Glutamatergic neuron (in vitro differentiated cells): Measurements from ENCODE around the gene HECTD1. TPM values are rescaled to one million over a fixed set of nuclear protein-coding genes. Genes with fewer than 3 reads are reported as not detected.
"Not testable (repeated sequence)": the region's sequence is repeated elsewhere in the genome, so short reads cannot be mapped to it uniquely, and the experiment has no call there.

Experiments used
- DNase-seq: peaks from one replicate; pipeline ENCODE4 v3.0.0; 2022
- H3K27ac Mint-ChIP-seq: one replicate; pipeline ENCODE4 v1.8.0; 2020; ENCODE audit warnings: mild to moderate bottlenecking, mixed read lengths, inconsistent platforms; ENCODE audit not compliant: unreplicated experiment
- H3K27me3 Mint-ChIP-seq: one replicate; pipeline ENCODE4 v1.8.0; 2020; ENCODE audit warnings: mild to moderate bottlenecking, moderate library complexity, mixed read lengths, inconsistent platforms; ENCODE audit not compliant: unreplicated experiment
- H3K36me3 Mint-ChIP-seq: one replicate; pipeline ENCODE4 v1.8.0; 2020; ENCODE audit warnings: mild to moderate bottlenecking, mixed read lengths, inconsistent platforms; ENCODE audit not compliant: unreplicated experiment
- H3K4me1 Mint-ChIP-seq: one replicate; pipeline ENCODE4 v1.8.0; 2020; ENCODE audit warnings: mild to moderate bottlenecking, low read depth, mixed read lengths, inconsistent platforms; ENCODE audit not compliant: unreplicated experiment
- H3K4me3 Mint-ChIP-seq: one replicate; pipeline ENCODE4 v1.8.0; 2020; ENCODE audit warnings: mild to moderate bottlenecking, mixed read lengths, inconsistent platforms; ENCODE audit not compliant: unreplicated experiment
- H3K9me3 Mint-ChIP-seq: one replicate; pipeline ENCODE4 v1.8.0; 2020; ENCODE audit warnings: mild to moderate bottlenecking, moderate library complexity, mixed read lengths, inconsistent platforms; ENCODE audit not compliant: unreplicated experiment
- CTCF ChIP-seq: fragments of 200-600 bp; sonication (generic); IDR thresholded peaks from one replicate; pipeline ENCODE4 v1.5.0; 2021; ENCODE audit not compliant: partially characterized antibody, unreplicated experiment
- total RNA-seq: library from RNA; stranded (reverse); fragmentation: NEBNext Ultra II Directional; extraction: Animal tissue kit (Norgen Biotek cat#: 25700); gene quantifications from one replicate; pipeline ENCODE4 v1.2.1, GENCODE V29; 2021; ENCODE audit not compliant: unreplicated experiment

Gene HECTD1
- total RNA-seq, 1 donor from 2014 or later = 165 TPM

DNA sequence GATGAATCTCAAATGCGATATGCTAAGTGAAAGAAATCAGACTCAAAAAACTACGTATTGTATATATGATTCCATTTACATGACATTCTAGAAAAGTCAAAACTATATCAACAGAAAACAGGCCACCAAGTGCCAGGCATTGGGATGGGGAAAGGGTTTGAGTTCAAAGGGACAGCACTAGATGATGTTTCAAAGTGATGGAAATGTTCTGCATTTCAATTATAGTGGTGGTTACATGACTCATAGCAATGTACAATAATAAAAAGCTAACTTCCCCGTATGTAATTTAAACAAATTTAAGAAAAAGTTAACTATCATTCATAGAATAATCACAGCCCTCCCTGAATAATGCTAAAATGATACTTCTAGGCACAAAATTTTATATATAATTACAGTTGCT, 13.5 kb downstream of the HECTD1 start:
- no peaks in the 10 kb centered on the region for H3K9me3 Mint-ChIP-seq
- no peaks in the 10 kb centered on the region for H3K36me3 Mint-ChIP-seq
- no peak for DNase-seq
- TF ChIP-seq CTCF = no peak
- H3K4me1 Mint-ChIP-seq = peaks cover 3% of the 10 kb centered on the region
- H3K27me3 Mint-ChIP-seq = no peaks in the 10 kb centered on the region
- no peak overlapping the region for H3K27ac Mint-ChIP-seq
- no peak overlapping the region for H3K4me3 Mint-ChIP-seq

- not testable (repeated sequence) for DNase-seq, H3K9me3 Mint-ChIP-seq, H3K36me3 Mint-ChIP-seq, H3K27me3 Mint-ChIP-seq, H3K27ac Mint-ChIP-seq, H3K4me3 Mint-ChIP-seq, H3K4me1 Mint-ChIP-seq
Measured at GRCh38 chr14:31192544-31192943, 15.0 kb downstream of the HECTD1 start.

- Mint-ChIP-seq H3K27ac (no peak overlapping the region), H3K9me3 (no peaks in the 10 kb centered on the region), H3K4me1 (no peaks in the 10 kb centered on the region), H3K36me3 (no peaks in the 10 kb centered on the region), H3K4me3 (no peak overlapping the region), H3K27me3 (no peaks in the 10 kb centered on the region)
- TF ChIP-seq CTCF = no peak
- DNase-seq = no peak
Measured at GRCh38 chr14:31190717-31191263, 16.8 kb downstream of the HECTD1 start.

DNA sequence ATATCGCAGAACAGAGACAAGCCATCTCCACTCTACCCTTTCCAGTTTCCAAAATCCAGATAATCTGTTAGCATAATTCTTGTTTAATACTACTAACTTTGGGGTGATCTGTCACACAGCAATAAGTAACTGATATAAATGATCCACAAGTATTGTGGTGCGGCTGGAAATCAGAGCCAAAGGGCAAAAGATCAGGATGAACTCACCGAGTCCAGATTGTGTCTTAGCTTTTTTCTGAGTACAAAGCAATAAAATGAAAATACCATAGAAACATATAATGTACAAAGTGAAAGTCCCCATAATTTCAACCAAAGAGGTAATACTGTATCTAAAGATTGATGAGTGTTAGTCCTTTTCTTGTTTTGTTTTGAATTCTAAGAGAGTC, 17.4 kb downstream of the HECTD1 start:
- no peak for TF ChIP-seq CTCF
- Mint-ChIP-seq H3K36me3 (no peaks in the 10 kb centered on the region), H3K4me1 (no peaks in the 10 kb centered on the region), H3K27me3 (no peaks in the 10 kb centered on the region), H3K4me3 (no peak overlapping the region), H3K9me3 (no peaks in the 10 kb centered on the region), H3K27ac (no peak overlapping the region)
- no peak for DNase-seq

GRCh38 chr14:31189346-31190218, 18.0 kb downstream of the HECTD1 start:
- H3K27me3 Mint-ChIP-seq = no peaks in the 10 kb centered on the region
- H3K27ac Mint-ChIP-seq = no peak overlapping the region
- H3K4me1 Mint-ChIP-seq = no peaks in the 10 kb centered on the region
- H3K9me3 Mint-ChIP-seq = no peaks in the 10 kb centered on the region
- TF ChIP-seq CTCF = no peak
- H3K36me3 Mint-ChIP-seq = no peaks in the 10 kb centered on the region
- no peak for DNase-seq
- no peak overlapping the region for H3K4me3 Mint-ChIP-seq
